AG09309 (cell line): Measurements from ENCODE around the gene SLC43A2.

Experiments used
- DNase-seq: peaks from one replicate; pipeline ENCODE4 v3.0.0-alpha.2; 2010; ENCODE audit warnings: low read depth
- H3K4me3 ChIP-seq: 2 replicates; pipeline ENCODE4 v1.5.1; 2011; ENCODE audit warnings: mild to moderate bottlenecking, low read depth, low read length, moderate library complexity; ENCODE audit not compliant: control insufficient read depth
- TF ChIP-seq, protein P1 (sequence below): IDR thresholded peaks from 2 replicates; pipeline ENCODE4 v1.5.1; 2011; ENCODE audit warnings: mild to moderate bottlenecking, low read depth, low read length, inconsistent platforms; ENCODE audit not compliant: insufficient read depth, control insufficient read depth; ENCODE audit errors: missing control alignments

Gene SLC43A2

DNA sequence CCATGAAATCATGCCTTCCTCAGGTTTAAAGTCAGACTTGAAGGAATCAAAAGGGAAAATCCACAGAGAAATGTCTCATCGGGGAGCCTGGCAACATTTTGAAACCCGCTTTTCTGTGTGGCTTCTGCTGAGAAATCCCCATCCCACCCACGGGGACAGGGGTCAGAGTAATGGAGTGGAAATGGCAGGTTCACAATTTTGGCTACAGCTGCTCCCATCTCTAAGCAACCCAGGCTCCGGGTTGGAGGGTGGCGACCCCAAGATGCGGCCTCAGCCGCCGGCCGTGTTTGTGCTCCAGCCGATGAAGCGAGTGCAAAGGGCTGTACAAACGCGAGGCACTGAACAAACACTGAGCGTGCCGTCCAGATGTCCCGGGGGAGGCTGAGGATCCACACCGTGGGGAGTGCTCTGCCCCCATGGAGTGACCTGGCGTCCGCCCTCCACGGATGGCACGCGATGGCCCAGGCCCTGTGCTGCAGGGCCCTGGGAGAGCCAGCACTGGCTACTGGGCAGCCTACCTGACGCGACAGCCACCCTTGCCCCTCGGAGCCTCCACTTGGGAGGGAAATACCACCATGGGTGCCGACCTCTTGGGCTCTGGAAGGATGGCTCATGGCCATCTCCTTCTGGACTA lies 22.2 kb downstream of the SLC43A2 start:
- TF ChIP-seq, protein P1, sequence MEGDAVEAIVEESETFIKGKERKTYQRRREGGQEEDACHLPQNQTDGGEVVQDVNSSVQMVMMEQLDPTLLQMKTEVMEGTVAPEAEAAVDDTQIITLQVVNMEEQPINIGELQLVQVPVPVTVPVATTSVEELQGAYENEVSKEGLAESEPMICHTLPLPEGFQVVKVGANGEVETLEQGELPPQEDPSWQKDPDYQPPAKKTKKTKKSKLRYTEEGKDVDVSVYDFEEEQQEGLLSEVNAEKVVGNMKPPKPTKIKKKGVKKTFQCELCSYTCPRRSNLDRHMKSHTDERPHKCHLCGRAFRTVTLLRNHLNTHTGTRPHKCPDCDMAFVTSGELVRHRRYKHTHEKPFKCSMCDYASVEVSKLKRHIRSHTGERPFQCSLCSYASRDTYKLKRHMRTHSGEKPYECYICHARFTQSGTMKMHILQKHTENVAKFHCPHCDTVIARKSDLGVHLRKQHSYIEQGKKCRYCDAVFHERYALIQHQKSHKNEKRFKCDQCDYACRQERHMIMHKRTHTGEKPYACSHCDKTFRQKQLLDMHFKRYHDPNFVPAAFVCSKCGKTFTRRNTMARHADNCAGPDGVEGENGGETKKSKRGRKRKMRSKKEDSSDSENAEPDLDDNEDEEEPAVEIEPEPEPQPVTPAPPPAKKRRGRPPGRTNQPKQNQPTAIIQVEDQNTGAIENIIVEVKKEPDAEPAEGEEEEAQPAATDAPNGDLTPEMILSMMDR: no peak
- no peak overlapping the region for H3K4me3 ChIP-seq
- DNase-seq: no peak

DNA sequence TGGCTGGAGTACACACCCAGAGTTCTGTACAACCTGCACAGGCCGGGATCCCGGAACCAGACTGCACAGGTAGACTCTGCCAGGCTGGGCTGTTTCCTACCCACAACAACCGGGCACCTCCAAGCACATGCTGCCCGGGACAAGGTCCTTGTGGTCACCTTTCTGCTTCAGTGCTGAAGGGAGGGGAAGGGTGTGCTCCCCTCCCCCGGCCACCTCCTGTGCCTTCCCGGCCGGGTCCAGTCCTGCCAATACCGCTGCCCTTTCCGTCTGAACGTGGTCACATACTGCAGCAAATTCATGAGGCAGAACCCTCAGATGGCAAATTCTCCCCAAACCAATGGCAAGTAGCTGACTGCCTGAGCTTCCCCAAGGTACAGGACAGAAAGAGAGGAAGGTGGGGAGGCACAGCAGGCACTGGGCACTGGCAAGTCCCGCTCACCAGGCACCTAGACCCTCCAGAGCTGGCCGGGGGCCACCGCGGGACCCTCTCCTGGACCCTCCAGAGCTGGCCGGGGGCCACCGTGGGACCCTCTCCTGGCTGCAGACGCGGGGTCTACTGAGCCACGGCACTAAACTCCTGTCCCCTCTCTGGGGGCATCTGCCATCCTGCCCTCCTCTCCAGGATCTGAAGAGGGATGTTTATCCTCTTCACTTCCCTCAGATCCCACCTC lies 22.8 kb downstream of the SLC43A2 start:
- TF ChIP-seq, protein P1: no peak
- DNase-seq: no peak
- no peak overlapping the region for H3K4me3 ChIP-seq

DNA sequence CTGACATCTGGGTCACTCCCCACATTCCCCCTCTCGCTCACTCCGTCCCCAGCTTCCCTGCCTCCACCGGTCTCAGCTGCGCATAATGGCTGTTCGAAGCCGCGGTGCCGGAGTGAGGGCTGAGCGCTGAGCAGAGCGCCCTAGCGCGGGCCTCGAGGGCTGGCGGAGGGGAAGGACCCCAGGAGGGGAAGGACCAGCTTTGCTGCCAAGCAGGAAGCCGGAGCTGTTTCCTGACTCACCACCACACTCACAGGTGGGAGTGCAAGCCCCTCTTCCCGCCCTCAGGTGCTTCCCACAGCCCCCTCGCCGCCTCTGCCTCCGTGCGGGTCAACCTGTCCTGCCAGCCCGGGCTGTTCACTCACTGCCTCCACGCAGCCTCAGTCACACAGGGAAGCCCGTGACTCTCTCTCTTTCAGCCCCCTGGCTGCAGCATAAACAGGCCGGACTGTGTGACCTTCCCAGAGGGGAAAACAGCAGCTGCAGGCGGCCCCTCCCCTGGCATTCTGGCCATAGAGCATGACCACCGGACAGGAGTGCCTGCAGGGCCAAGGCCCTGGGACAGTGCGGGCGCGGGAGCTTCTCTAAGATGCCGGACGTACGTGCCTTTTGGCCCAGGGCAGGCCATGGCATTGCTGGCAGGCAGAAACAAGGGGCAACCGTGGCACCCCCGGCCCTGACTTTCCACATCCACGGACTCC lies 23.7 kb downstream of the SLC43A2 start:
- DNase-seq: no peak
- TF ChIP-seq, protein P1: no peak
- H3K4me3 ChIP-seq: no peak overlapping the region

DNA sequence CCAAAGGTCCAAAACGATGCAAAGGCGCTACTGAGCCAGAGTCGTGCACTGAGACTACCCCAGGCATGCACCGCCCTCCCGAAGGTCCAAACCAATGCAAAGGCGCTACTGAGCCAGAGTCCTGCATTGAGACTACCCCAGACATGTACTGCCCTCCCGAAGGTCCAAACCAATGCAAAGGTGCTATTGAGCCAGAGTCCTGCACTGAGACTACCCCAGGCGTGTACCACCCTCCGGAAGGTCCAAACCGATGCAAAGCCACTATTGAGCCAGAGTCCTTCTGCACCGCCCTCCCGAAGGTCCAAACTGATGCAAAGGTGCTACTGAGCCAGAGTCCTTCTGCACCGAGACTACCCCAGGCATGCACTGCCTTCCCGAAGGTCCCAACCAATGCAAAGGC lies 27.1 kb downstream of the SLC43A2 start:
- TF ChIP-seq, protein P1: no peak
- H3K4me3 ChIP-seq: no peak overlapping the region
- DNase-seq: no peak

DNA sequence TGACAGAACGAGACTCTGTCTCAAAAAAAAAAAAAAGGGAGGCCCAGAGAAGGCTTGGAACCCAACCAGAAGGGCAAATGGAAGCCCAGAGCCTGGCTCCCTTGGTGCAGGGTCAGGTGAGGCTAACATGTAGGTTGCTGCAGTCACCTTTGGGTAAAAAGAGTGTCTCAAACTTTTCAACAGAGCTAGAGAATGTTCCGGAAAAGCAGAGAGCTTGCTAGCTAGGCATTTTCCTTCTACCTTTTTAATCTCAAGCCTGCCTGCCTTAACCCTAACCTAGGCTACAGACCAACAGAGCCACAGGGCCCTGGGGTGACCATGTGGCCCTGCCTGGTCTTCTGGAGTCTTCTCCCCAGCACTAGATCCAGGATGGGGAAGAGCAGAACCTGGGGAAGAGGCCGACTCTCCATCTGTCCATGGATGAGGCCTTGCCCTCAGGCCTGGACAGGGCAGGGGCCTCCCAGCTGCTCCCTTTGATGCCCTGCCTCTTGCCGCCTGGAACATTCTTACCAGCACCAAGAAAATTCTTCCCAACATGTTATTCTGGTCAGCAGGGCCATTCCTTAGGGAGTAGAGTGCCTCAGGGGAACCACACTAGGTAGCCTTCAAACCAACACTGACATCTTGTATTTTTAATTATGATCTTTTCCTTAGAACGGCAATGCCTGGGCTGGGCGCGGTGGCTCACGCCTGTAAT lies 30.1 kb downstream of the SLC43A2 start:
- no peak overlapping the region for H3K4me3 ChIP-seq
- no peak for DNase-seq
- TF ChIP-seq, protein P1: no peak

DNA sequence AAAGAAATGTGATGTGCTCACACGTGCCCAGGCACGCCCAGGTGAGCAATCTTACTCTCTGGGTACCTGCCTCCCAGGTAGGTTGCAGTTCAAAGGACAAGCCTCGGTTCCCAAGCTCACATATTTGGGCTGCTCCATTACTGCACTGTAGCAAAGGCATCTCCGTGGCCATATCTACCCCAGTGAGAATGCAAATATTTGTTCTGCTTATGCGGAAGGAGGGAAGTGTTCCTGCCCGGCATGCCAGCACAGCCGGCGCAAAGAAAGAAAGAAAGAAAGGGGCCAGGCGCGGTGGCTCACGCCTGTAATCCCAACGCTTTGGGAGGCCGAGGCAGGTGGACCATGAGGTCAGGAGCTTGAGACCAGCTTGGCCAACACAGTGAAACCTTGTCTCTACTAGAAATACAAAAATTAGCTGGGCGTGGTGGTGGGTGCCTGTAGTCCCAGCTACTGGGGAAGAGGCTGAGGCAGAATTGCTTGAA lies 30.7 kb downstream of the SLC43A2 start:
- no peak for DNase-seq
- TF ChIP-seq, protein P1: no peak
- no peak overlapping the region for H3K4me3 ChIP-seq
